ENCODE data around the gene PRKCA.
"Not testable (repeated sequence)": the region's sequence is repeated elsewhere in the genome, so short reads cannot be mapped to it uniquely, and the experiment has no call there.

The PRKCA gene

GRCh38 chr17:66432996-66433551, 130.7 kb downstream of the PRKCA start:
- no peak for DNase-seq

- no peak for DNase-seq
Measured at GRCh38 chr17:66435182-66435581, 132.8 kb downstream of the PRKCA start.

- peak in 1 of 56 donors; percentile 19 for DNase-seq
Measured at GRCh38 chr17:66436631-66437030, 134.2 kb downstream of the PRKCA start.

GRCh38 chr17:66437476-66438026, 135.1 kb downstream of the PRKCA start:
- no peak for DNase-seq

GRCh38 chr17:66438101-66438500, 135.7 kb downstream of the PRKCA start:
- DNase-seq, result no peak

- peak in 1 of 56 donors; percentile 33 for DNase-seq
Measured at GRCh38 chr17:66441101-66441661, 138.8 kb downstream of the PRKCA start.

GRCh38 chr17:66443166-66443565, 140.8 kb downstream of the PRKCA start:
- no peak for DNase-seq

- DNase-seq, result no peak
Measured at GRCh38 chr17:66443606-66444005, 141.2 kb downstream of the PRKCA start.

GRCh38 chr17:66444031-66444430, 141.6 kb downstream of the PRKCA start:
- no peak for DNase-seq

GRCh38 chr17:66445229-66445628, 142.8 kb downstream of the PRKCA start:
- DNase-seq, result no peak

GRCh38 chr17:66446419-66446818, 144.0 kb downstream of the PRKCA start:
- DNase-seq, result no peak

GRCh38 chr17:66447159-66447558, 144.7 kb downstream of the PRKCA start:
- DNase-seq, result no peak

- DNase-seq, result no peak
Measured at GRCh38 chr17:66448026-66448639, 145.7 kb downstream of the PRKCA start.

GRCh38 chr17:66449418-66449977, 147.1 kb downstream of the PRKCA start:
- no peak for DNase-seq

- no peak for DNase-seq
Measured at GRCh38 chr17:66450008-66450851, 147.8 kb downstream of the PRKCA start.

- DNase-seq, result no peak
Measured at GRCh38 chr17:66450852-66451158, 148.4 kb downstream of the PRKCA start.

GRCh38 chr17:66451188-66452149, 149.1 kb downstream of the PRKCA start:
- no peak for DNase-seq

- no peak for DNase-seq
Measured at GRCh38 chr17:66455060-66455459, 152.6 kb downstream of the PRKCA start.

GRCh38 chr17:66457499-66457898, 155.1 kb downstream of the PRKCA start:
- not testable (repeated sequence) for DNase-seq

GRCh38 chr17:66458782-66459181, 156.4 kb downstream of the PRKCA start:
- DNase-seq, result no peak
